Loucy (cell line): ENCODE measurements around the gene C18orf54.

Source experiments
- EZH2phosphoT487 ChIP-seq: fragments of 200-600 bp; IDR thresholded peaks from 2 replicates; pipeline ENCODE4 v1.6.1; 2018; ENCODE audit warnings: antibody characterized with exemption, mild to moderate bottlenecking, moderate library complexity, borderline replicate concordance
- TF ChIP-seq, protein P1 (sequence below): fragments of 200-600 bp; sonication (generic); conservative IDR thresholded peaks from 2 replicates; pipeline ENCODE4 v1.5.1; 2014; ENCODE audit warnings: mild to moderate bottlenecking, antibody characterized with exemption, low read length

DNA sequence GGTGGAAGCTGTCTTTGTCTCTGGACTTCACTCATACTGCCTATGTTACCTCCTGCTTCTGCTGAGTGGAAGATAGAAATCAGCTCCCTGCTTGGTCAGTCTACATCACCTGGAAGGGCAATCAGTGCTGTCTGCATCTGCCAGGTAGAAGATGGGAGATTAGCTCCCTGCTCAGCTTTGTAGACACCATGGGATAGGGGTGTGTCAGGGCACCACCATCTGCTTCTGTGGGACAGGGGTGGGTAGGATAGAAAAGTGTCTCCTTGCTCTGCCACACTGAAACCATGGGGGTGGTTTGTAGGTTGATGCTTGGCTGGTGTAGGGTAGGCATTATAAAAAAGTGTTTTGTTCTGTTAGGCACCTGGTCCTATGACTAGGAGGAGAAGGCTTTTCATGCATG lies 34.1 kb upstream of the C18orf54 start:
- TF ChIP-seq, protein P1, sequence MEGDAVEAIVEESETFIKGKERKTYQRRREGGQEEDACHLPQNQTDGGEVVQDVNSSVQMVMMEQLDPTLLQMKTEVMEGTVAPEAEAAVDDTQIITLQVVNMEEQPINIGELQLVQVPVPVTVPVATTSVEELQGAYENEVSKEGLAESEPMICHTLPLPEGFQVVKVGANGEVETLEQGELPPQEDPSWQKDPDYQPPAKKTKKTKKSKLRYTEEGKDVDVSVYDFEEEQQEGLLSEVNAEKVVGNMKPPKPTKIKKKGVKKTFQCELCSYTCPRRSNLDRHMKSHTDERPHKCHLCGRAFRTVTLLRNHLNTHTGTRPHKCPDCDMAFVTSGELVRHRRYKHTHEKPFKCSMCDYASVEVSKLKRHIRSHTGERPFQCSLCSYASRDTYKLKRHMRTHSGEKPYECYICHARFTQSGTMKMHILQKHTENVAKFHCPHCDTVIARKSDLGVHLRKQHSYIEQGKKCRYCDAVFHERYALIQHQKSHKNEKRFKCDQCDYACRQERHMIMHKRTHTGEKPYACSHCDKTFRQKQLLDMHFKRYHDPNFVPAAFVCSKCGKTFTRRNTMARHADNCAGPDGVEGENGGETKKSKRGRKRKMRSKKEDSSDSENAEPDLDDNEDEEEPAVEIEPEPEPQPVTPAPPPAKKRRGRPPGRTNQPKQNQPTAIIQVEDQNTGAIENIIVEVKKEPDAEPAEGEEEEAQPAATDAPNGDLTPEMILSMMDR, result no peak
- TF ChIP-seq EZH2phosphoT487, result no peak
